ENCODE results near the gene ARHGAP40.

DNA sequence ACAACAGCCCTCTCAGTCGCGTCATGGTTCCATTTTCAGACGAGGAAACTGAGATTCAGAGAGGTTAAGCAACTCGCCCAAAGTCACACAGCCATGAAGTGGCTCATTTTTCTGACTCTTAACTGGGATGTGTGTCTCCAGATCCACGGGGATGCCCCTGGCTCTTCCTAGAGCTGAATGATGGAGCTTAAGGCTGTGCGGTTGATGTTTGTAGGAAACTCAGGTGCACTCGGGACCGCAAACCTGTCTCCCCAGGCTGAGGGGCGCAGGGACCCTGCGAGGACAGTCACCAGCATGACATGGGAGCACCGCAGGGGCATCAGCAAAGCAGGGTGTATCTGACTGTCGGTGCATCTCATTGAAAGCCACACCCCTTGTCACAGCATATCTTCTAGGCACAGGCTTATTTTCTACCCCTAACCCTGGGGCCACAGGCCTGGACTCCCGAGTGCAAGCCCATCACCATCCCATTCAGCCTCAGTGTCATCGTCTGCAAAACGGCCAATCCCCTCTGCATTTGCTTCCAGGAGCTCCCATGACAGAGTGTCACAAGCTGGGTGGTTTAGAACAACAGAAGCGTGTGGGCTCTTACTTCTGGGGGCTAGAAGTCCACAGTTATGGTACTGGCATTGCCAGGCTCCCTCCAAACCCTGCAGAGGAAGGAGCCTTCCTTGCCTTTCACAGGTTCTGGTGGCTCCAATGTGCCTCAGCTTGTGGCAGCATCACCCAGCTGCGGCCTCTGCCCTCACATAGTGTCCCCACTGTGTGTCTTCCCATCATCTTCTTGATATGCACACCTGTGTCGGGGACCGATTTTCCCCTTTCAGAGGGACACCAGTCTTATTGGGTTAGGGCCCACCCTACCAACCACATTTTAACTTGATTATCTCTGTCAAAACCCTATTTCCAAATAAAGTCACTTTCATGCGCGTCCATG lies 9.9 kb upstream of the ARHGAP40 start:
- TF ChIP-seq EZH2 (IDR thresholded peaks at IDR 0.05): no peak
- no peak for TF ChIP-seq POLR2AphosphoS5 (IDR thresholded peaks at IDR 0.05; ENCODE audit: borderline replicate concordance, low read depth, low read length)
